ENCODE data around the gene DAAM2.

The DAAM2 gene

GRCh38 chr6:39929733-39930461 is 137.7 kb downstream of the DAAM2 start:
- TF ChIP-seq CTCF (IDR thresholded peaks at IDR 0.05; ENCODE audit: extremely low read depth, insufficient read depth, missing control alignments) = no peak
- in situ Hi-C loops (cut with MboI; ENCODE audit: low pct_unique_long_range_greater_than_20kb, low sequenced_read_pairs, unreplicated experiment) = no loop called here
- DNase-seq (ENCODE audit: low spot score) = no peak

GRCh38 chr6:39930540-39930939 is 138.4 kb downstream of the DAAM2 start:
- no peak for DNase-seq (ENCODE audit: low spot score)
- in situ Hi-C loops (cut with MboI; ENCODE audit: low pct_unique_long_range_greater_than_20kb, low sequenced_read_pairs, unreplicated experiment) = no loop called here
- no peak for TF ChIP-seq CTCF (IDR thresholded peaks at IDR 0.05; ENCODE audit: extremely low read depth, insufficient read depth, missing control alignments)

GRCh38 chr6:39931607-39932006 is 139.4 kb downstream of the DAAM2 start:
- DNase-seq (ENCODE audit: low spot score) = no peak
- in situ Hi-C loops (cut with MboI; ENCODE audit: low pct_unique_long_range_greater_than_20kb, low sequenced_read_pairs, unreplicated experiment) = no loop called here
- no peak for TF ChIP-seq CTCF (IDR thresholded peaks at IDR 0.05; ENCODE audit: extremely low read depth, insufficient read depth, missing control alignments)

- in situ Hi-C loops (cut with MboI; ENCODE audit: low pct_unique_long_range_greater_than_20kb, low sequenced_read_pairs, unreplicated experiment) = no loop called here
- DNase-seq (ENCODE audit: low spot score) = no peak
- no peak for TF ChIP-seq CTCF (IDR thresholded peaks at IDR 0.05; ENCODE audit: extremely low read depth, insufficient read depth, missing control alignments)
Measured at GRCh38 chr6:39932386-39932910, 140.3 kb downstream of the DAAM2 start.

GRCh38 chr6:39933669-39934130 is 141.5 kb downstream of the DAAM2 start:
- TF ChIP-seq CTCF (IDR thresholded peaks at IDR 0.05; ENCODE audit: extremely low read depth, insufficient read depth, missing control alignments) = no peak
- no peak for DNase-seq (ENCODE audit: low spot score)
- in situ Hi-C loops (cut with MboI; ENCODE audit: low pct_unique_long_range_greater_than_20kb, low sequenced_read_pairs, unreplicated experiment) = no loop called here

GRCh38 chr6:39934131-39934757 is 142.1 kb downstream of the DAAM2 start, which contains the start of gene MOCS1:
Gene MOCS1 (minus strand): TSS chr6:39934462. CDS start chr6:39934417, 45 bp downstream.
- DNase-seq (ENCODE audit: low spot score) = no peak
- in situ Hi-C loops (cut with MboI; ENCODE audit: low pct_unique_long_range_greater_than_20kb, low sequenced_read_pairs, unreplicated experiment) = no loop called here
- TF ChIP-seq CTCF (IDR thresholded peaks at IDR 0.05; ENCODE audit: extremely low read depth, insufficient read depth, missing control alignments) = no peak
